ENCODE results near the gene RUNX1. TPM values are rescaled to one million over a fixed set of nuclear protein-coding genes. Genes with fewer than 3 reads are reported as not detected.
"Not testable (repeated sequence)": the region's sequence is repeated elsewhere in the genome, so short reads cannot be mapped to it uniquely, and the experiment has no call there.

RUNX1 gene
- polyA plus RNA-seq, 5 donors: 7.6 to 13.6 (median 8.9) TPM

DNA sequence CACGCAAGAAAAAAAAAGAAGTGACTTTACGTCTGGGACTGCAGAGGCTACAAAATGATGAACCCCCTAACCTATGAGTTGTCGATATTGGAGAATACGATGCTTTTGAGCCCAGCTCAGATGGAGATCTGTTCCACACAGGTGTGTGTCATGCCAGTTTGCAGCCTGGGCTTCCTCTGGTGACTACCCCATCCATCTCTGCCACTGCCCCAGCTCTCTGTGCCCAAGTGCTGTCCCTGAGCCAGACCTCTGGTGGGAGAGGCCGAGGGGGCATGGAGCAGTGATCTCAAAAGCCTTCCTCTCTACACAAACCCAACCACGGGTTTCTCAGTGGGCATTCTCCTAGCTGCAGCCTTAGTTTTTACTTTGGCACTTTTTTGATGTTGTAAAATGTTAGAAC lies 239.3 kb downstream of the RUNX1 start:
- no peak for DNase-seq

DNA sequence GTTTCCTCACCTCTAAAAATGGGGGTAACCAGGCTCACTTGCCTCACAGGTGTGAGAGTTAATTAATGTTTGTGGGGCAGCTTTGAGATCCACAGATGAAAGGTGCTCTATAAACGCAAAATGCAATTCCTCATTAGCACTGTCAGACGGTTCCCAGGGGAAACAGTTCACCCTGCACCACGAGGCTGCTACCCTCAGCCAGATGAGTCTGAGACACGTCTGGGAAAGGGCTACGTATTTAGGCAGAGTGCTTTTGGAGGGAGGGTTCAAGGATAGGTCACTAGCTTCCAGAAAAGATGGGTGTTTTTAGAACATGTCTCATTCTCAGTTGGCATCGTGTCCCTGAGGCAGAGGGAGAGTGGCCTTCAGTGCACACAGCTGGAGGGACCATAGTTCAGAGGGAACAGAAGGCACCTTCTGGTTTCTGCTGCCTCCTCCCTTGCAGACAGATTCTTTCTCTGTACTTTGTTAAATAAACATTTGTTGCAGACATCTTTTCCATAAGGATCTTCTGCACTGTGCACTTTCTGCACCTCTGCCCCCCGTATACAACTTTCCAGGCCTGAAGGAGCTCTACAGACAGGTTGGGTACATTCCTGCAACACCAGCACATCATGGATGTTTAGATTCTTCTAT lies 240.4 kb downstream of the RUNX1 start:
- DNase-seq: no peak

DNA sequence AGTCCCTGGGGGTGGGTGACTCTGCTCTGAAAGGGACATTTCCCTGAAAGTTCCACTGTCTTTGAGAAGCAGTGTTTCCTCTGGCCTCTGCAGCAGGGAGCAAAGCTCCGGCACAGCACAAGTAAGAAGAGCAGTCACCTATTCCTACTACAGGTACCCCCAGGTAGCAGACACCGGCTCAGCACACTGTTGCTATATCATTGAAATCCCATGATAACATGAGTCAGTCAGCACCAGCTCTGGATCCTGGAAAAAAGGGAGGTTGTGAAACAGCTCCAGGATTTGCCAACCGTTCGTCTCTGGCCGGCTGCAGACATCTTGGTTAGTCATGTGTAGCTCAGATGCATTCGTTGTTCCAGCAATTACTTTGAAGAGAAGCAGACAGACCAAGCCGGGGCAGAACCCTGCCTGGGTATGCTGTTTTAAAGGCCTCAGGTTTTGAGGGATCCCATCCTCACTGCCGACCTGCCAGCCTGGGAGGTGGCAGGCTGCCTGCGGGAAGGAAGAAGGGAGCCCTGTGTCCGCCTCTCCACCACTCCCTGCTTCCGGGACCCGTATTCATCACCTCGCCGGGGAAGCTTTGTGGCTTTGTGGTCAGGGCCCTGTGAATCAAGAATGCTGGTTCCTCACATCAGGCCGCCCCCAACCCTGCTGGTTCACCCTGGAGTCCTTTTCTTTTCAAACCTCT lies 241.1 kb downstream of the RUNX1 start:
- no peak for DNase-seq

DNA sequence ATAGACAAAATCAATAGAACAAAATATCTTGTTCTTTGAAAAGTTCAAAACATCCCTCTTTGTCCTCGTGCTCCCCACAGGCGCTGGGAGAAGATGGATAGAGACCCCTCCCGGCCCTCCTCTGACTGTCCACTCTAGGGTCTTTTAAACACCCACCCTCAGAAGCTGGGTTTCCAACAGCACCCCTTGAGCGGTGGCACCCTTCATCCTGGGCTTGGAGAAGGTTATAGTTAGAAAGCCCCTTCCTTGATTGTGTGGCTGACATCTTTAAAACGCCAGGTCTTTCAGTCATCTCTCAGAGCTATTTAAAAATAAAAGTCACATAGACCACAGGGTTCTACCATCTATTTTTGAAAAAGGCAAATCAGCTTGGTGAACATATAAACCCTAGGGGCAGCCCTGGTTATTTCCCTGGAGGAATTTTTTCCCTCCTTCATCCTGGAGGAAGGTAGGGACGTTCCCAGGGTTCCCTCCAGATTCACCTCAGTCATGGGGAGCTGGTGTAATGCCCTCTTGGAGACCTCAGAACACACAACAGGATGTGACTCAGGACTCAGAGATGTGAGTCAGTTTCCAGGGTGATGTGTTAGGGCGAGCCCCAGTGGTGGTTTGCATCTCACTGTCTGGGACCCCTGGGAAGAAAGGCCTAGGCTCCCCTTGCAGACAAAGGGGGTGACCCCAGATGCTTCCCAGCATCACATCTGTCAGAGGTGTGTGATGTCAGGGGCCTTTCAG lies 241.8 kb downstream of the RUNX1 start:
- DNase-seq: no peak

GRCh38 chr21:34806423-34806822 lies 242.7 kb downstream of the RUNX1 start:
- DNase-seq: no peak

GRCh38 chr21:34805157-34805556 lies 243.9 kb downstream of the RUNX1 start:
- no peak for DNase-seq

GRCh38 chr21:34804584-34804983 lies 244.5 kb downstream of the RUNX1 start:
- DNase-seq: not testable (repeated sequence)

GRCh38 chr21:34803782-34804370 lies 245.2 kb downstream of the RUNX1 start:
- DNase-seq: no peak

DNA sequence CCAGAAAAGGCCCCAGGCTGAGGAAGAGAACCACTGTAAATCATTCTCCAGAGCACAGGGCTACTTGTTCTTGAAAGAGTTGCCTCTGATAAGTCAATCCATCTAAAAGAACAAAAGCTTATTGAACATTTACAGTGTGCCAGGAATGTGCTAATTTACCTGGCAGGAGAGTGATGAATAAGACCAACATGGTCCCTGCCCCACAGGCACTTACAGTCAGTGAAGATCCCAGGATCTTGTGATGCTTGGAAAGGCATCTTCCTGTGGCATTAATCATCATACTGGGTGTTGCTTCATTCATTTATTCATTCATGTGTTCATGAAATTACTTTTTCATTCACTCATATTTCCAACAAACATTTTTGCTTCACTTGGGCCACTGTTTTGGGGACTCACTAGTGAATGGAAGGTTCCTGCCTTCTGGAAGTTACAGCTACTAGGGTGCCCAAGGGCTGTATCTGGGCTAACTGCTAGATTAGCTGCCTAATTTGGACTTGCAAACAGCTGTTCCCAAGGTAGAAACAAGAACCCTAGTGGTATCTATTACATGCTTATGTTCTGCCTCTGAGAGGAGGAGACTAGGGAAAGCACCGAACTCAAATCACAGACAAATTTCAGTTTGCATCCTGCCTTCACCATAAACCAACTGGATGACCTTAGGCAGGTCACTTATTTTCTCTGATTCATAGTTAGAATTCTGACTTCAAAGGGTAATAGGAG lies 246.8 kb downstream of the RUNX1 start:
- no peak for DNase-seq

GRCh38 chr21:34801519-34802132 lies 247.5 kb downstream of the RUNX1 start:
- no peak for DNase-seq

DNA sequence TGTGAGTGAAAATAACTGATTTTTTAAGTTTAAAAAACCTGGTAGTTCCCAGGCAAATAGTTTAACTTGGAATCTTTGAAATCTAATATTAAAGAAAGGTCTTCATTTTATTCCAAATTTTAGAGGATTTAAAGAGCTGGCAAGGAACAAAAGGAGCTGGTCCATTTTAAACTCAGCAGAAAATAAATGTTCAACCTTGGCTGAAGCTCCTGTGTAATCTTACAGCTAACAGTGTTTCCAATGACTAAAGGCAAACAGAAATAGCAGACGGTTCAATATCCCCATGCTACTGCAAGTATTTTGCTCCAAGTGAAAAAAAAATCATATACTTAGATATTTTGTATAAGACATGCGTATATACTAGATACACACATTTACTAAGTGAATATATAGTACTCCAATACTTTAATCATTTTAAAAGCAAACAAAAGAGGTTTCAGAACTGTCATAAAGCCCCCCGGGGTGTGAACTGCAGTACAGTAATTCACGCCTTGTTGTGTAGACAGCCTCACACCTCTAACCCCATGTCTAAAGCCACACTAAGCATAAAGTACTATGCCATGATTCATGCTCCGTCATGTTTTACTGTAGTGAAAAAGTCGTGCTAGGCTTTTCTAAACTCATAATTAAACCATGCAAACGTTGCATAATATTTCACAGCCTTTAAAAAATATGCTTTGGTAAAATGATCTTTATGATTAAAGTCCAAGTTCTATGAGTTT lies 248.1 kb downstream of the RUNX1 start:
- DNase-seq: no peak

- no peak for DNase-seq
Measured at GRCh38 chr21:34799092-34799491, 250.0 kb downstream of the RUNX1 start.

DNA sequence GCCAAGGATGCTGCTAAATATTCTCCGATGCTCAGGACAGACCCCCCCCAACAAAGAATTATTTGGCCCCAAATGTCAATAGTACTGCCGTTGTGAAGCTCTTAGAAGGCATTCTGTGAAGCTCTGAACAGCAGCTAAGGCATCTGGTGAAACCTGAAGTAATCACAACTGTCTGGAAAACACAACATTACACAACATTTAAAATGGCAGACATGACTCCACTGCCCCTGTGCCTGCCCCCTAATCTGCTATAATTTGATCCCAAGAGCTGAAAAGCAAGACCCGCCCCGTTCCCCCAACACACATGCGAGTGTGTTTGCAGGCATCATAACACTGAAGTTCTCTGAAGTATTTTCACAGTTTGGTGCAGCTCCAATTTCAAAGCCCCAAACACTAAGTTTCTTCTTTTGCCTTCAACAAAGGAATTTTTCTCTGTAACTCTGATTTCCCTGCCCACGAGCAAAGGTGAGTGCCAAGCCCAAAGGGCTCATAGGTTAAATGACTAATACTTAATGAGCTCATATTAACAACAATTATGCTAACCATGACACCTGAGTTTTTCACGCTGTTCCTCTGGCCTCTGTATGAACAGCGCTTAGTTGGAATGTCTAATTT lies 251.1 kb downstream of the RUNX1 start:
- DNase-seq: no peak

GRCh38 chr21:34797201-34797525 lies 251.9 kb downstream of the RUNX1 start:
- DNase-seq: no peak

- DNase-seq: peak in 1 of 2 donors; percentile 33
Measured at GRCh38 chr21:34796518-34797200, 252.4 kb downstream of the RUNX1 start.

DNA sequence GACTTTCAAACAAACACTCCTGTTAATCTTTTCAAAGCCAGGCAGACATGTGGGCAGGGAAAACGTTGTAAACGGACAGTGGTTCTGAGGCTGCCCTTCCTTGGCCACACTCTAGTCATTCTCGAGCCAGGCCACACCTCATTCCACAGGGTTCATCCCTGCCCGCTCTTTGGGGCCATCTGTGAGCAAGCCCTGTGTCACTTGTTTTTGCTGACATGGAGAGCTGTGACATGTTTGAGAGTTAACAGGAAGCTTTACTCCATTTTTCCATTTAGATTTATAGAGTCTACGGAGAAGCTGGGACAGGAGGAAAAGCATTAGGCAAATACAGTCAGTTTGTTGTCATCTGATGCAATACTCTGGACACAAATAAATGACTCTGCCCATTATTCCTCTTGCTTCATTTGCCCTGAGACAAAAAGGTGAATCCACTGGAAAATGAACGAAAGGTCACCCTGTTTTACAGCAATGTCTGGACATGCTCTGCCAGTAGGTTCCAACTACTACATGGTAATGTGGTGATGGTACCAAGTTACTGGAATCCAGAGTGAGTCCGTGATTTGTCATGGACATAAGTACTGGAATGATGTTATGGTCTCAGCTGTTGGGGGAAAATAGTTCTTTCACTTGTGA lies 253.4 kb downstream of the RUNX1 start:
- no peak for DNase-seq

- DNase-seq: peak in 1 of 2 donors; percentile 28
Measured at GRCh38 chr21:34795175-34795547, 253.9 kb downstream of the RUNX1 start.

DNA sequence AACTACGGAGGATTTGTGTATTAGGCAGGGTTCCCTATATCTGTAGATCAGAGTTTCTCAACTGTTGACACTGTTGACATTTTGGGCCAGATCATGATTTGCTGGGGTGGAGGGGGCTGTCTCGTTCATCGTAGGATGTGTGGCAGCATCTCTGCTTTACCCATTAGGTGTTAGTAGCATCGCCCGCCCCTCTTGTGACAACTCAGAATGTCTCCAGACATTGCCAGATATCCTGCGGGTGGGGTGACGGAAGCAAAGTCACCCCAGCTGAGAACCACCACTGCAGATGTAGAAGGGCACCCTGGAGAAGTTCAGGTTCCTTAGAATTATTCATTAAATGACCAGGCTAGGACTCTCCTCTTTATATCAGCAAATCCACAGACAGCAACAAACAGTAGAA lies 254.4 kb downstream of the RUNX1 start:
- no peak for DNase-seq

DNA sequence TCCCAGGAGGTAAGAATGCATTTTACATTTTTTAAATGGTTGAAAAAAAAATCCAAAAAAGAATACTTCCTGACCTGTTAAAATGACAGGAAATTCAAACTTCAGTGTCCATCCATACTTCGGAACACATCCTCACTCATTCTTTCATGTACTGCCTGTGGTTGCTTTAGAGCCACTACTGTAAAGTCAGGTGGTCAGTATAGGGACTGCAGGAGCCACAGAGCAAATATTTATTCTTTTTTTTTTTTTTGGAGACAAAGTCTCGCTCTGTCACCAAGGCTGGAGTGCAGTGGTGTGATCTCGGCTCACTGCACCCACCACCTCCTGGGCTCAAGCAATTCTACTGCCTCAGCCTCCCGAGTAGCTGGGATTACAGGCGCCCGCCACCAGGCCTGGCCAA lies 255.6 kb downstream of the RUNX1 start:
- no peak for DNase-seq

All from right lung (tissue), 5 donors.